ENCODE measurements around the gene ZBTB18.

DNA sequence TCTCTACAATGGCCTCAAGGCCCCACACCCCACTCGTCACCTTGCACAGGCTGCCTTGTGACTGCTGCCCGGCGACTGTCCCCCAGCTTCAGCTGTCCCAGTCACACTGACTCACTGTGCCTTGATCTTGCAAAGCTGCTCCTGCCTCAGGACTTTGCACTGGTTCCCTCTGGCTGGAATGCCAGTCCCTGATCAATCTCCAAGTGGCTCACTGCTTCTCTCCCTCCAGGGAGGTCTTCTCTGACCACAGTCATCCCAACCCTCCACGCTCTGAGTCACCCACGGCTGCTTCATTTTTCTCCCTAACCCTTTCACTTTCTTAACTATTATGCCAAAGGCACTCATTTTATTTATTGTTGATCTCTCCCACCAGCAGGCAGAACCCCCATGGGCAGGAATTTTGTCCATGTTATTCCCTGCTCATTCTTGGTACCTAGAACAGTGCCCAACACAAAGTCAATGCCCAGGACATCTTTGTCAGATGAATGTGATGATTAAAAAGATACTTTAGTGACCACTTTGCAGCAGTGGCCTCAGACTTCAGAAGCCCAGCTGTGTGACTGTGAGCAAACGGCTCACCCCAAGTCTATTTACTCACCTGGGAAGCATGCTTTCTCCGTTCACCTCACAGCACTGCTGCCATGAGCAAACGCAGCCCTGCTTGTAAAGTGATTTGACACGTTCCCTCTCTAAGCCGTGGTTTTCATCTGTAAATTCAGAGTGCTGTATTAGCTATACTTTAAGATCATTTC lies 53.4 kb downstream of the ZBTB18 start:
- TF ChIP-seq, protein P1, sequence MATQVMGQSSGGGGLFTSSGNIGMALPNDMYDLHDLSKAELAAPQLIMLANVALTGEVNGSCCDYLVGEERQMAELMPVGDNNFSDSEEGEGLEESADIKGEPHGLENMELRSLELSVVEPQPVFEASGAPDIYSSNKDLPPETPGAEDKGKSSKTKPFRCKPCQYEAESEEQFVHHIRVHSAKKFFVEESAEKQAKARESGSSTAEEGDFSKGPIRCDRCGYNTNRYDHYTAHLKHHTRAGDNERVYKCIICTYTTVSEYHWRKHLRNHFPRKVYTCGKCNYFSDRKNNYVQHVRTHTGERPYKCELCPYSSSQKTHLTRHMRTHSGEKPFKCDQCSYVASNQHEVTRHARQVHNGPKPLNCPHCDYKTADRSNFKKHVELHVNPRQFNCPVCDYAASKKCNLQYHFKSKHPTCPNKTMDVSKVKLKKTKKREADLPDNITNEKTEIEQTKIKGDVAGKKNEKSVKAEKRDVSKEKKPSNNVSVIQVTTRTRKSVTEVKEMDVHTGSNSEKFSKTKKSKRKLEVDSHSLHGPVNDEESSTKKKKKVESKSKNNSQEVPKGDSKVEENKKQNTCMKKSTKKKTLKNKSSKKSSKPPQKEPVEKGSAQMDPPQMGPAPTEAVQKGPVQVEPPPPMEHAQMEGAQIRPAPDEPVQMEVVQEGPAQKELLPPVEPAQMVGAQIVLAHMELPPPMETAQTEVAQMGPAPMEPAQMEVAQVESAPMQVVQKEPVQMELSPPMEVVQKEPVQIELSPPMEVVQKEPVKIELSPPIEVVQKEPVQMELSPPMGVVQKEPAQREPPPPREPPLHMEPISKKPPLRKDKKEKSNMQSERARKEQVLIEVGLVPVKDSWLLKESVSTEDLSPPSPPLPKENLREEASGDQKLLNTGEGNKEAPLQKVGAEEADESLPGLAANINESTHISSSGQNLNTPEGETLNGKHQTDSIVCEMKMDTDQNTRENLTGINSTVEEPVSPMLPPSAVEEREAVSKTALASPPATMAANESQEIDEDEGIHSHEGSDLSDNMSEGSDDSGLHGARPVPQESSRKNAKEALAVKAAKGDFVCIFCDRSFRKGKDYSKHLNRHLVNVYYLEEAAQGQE (IDR thresholded peaks at IDR 0.05; ENCODE audit: insufficient read depth in 1 of 2, low read depth in 2 of 2, low read length in 2 of 2): no peak
- TF ChIP-seq FOXP2 (optimal IDR thresholded peaks at IDR 0.05; ENCODE audit: borderline replicate concordance, extremely low read depth, extremely low read length, insufficient read depth) (no peak), SIN3A (IDR thresholded peaks at IDR 0.05; ENCODE audit: borderline replicate concordance, insufficient read depth, low read length) (no peak)
